Ecto neural progenitor cell (in vitro differentiated cells): ENCODE measurements around the gene KRT2.

Source experiments
- DNase-seq: peaks from one replicate; pipeline ENCODE4 v3.0.0-alpha.2; 2018; ENCODE audit warnings: low spot score

Gene KRT2

GRCh38 chr12:52637299-52637698 is 14.7 kb downstream of the KRT2 start:
- peak; percentile 28 for DNase-seq

GRCh38 chr12:52636592-52637258 is 15.3 kb downstream of the KRT2 start:
- peak; percentile 32 for DNase-seq

- peak; percentile 39 for DNase-seq
Measured at GRCh38 chr12:52636189-52636588, 15.8 kb downstream of the KRT2 start.

GRCh38 chr12:52634266-52635056 is 17.6 kb downstream of the KRT2 start:
- DNase-seq = peak; percentile 44

GRCh38 chr12:52633383-52633782 is 18.6 kb downstream of the KRT2 start:
- peak; percentile 43 for DNase-seq

- DNase-seq = no peak
Measured at GRCh38 chr12:52632656-52633055, 19.4 kb downstream of the KRT2 start.

- DNase-seq = peak; percentile 36
Measured at GRCh38 chr12:52631676-52632459, 20.1 kb downstream of the KRT2 start.

- peak; percentile 42 for DNase-seq
Measured at GRCh38 chr12:52631264-52631663, 20.7 kb downstream of the KRT2 start.

- DNase-seq = no peak
Measured at GRCh38 chr12:52630599-52631200, 21.3 kb downstream of the KRT2 start.

- peak; percentile 30 for DNase-seq
Measured at GRCh38 chr12:52630008-52630500, 22.0 kb downstream of the KRT2 start.

- peak; percentile 28 for DNase-seq
Measured at GRCh38 chr12:52629281-52630007, 22.6 kb downstream of the KRT2 start.

GRCh38 chr12:52628841-52629240 is 23.2 kb downstream of the KRT2 start:
- peak; percentile 30 for DNase-seq

GRCh38 chr12:52628111-52628507 is 23.9 kb downstream of the KRT2 start:
- peak; percentile 38 for DNase-seq

GRCh38 chr12:52627395-52628110 is 24.5 kb downstream of the KRT2 start:
- DNase-seq = peak; percentile 37

GRCh38 chr12:52622349-52622748 is 29.7 kb downstream of the KRT2 start:
- peak; percentile 31 for DNase-seq

- peak; percentile 39 for DNase-seq
Measured at GRCh38 chr12:52618866-52619265, 33.1 kb downstream of the KRT2 start.

- peak; percentile 48 for DNase-seq
Measured at GRCh38 chr12:52618216-52618615, 33.8 kb downstream of the KRT2 start, which contains the start of gene KRT73. Gene KRT73 (minus strand): TSS chr12:52618559. CDS start chr12:52618524, 35 bp downstream.

- DNase-seq = peak; percentile 42
Measured at GRCh38 chr12:52617403-52617785, 34.6 kb downstream of the KRT2 start.

- peak; percentile 38 for DNase-seq
Measured at GRCh38 chr12:52616680-52617402, 35.2 kb downstream of the KRT2 start.

GRCh38 chr12:52615912-52616311 is 36.1 kb downstream of the KRT2 start:
- peak; percentile 42 for DNase-seq
